Suppressor macrophage (primary cell): ENCODE measurements around the gene XNDC1N.
A peak's percentile ranks its signal among the peaks of the same experiment; 100 is the strongest.
"Not testable (repeated sequence)": the region's sequence is repeated elsewhere in the genome, so short reads cannot be mapped to it uniquely, and the experiment has no call there.

Experiments used
- DNase-seq, 4 experiments: peaks; one replicate each; pipeline ENCODE4 v3.0.0-alpha.2; 2020 to 2022

Gene XNDC1N

DNA sequence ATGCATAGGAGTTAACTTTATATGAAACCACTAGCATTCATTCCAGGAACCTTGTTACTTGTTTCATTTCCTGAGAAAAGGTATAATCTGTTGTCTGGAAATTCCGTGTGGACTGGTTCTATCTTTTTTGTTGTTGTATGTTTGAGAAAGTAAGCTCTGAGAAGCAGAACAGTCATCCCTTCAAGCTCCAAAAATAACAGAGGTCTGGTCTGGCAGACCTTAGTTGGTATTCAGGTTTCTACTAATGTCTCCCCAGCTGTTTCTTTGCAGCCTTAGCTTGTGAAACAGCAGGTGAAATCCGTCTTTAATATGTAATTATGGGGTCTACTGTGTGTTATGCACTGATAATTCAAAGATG, 2.8 kb upstream of the XNDC1N start:
- no peak for DNase-seq

- DNase-seq = no peak
Measured at GRCh38 chr11:71930556-71931244, 2.3 kb upstream of the XNDC1N start.

GRCh38 chr11:71929491-71929890, 1.1 kb upstream of the XNDC1N start:
- DNase-seq = no peak

- peak; percentile 95 to 99 (median 98) for DNase-seq
Measured at GRCh38 chr11:71928737-71929443, 496 bp upstream of the XNDC1N start, which contains the start of gene RNF121. RNF121 (plus strand) TSS chr11:71929046; CDS start chr11:71929062, 16 bp downstream.

DNA sequence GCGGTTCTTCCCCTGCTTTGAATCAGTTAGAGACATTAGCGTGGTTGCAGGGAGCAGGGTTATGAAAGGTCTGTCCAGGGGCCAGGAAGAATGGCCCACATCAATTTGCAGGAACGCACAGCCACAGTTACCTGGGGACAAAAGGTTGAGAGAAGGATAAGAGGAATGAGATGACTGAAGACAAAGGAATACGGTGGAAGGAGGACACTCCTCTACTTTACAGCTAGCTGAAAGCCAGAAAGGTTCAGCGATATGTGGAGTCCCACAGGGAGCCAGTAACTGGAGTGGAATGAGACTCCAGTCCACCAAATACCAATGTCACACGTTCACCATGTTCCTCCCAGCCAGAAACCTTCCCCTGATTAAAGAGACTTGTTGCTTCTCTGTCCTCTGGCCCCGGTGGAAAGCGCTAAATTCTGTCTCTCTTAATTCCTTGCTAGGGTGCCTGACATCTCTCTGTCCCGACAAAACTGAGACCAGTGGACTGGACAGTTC, 10.7 kb downstream of the XNDC1N start:
- no peak for DNase-seq

- no peak for DNase-seq
Measured at GRCh38 chr11:71914617-71915189, 13.7 kb downstream of the XNDC1N start.

DNA sequence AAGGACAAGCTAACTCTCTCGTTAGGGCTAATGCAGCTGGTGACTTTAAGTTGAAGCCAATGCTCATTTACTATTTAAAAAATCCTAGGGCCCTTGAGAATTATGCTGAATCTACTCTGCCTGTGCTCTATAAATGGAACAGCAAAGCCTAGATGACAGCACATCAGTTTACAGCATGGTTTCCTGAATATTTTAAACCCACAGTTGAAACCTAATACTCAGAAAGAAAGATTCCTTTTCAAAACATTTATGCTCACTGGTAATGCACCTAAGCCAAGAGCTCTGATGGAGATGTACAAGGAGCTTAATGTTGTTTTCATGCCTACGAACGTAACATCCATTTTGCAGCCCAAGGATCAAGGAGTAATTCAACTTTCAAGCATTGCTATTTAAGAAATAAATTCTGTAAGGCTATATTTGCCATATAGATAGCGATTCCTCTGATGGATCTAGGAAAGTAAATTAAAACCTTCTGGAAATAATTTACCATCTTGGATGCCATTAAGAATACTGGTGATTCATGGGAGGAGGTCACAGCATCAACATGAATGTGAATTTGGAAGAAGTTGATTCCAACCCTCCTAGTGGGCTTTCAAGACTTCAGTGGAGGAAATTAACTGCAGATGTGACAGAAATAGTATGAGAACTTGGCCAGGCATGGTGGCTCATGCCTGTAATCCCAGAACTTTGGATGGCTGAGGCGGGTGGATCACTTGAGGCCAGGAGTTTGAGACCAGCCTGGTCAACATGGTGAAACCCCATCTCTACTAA, 14.5 kb downstream of the XNDC1N start:
- DNase-seq = no peak

GRCh38 chr11:71911986-71912340, 16.4 kb downstream of the XNDC1N start:
- DNase-seq = not testable (repeated sequence)

DNA sequence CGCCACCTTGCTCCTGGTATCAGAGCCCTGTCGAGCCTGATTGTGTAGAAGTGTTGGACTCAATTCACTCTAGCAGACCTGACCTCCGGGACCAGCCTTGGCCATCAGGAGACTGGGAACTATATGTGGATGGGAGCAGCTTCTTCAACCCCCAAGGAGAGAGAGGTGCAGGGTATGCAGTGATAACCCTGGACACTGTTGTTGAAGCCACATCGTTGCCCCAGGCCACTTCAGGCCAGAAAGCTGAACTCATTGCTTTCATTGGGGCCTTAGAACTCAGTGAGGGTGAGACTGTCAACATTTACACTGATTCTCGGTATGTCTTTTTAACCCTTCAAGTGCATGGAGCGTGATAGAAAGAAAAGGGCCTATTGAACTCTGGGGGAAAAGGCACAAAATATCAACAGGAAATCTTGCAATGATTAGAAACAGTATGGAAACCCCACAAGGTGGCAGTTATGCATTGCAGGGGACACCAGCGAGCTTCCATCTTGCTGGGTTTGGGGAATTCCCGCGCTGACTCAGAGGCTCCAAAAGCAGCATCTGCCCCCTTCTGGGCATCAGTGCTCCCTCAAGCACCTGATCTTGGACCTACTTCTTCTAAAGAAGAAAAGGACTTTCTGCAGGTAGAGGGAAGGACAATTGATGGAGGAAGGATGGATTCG, 16.9 kb downstream of the XNDC1N start:
- DNase-seq = peak in 1 of 4 experiments; percentile 6

DNA sequence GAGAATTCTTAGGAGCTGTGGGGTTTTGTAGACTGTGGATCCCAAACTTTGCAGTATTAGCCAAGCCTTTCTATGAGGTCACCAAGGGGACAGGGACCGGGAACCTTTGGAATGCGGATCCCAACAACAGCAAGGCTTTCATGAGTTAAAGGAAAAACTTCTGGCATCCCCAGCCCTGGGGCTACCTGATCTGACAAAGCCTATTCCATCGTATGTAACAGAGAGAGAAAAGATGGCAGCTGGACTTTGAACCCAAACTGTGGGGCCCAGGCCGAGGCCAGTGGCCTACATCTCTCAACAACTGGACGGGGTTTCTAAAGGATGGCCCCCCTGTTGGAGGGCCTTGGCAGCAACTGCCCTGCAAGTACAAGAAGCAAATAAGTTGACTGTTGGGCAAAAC, 17.6 kb downstream of the XNDC1N start:
- DNase-seq = not testable (repeated sequence)

GRCh38 chr11:71908218-71908617, 20.2 kb downstream of the XNDC1N start:
- DNase-seq = no peak

DNA sequence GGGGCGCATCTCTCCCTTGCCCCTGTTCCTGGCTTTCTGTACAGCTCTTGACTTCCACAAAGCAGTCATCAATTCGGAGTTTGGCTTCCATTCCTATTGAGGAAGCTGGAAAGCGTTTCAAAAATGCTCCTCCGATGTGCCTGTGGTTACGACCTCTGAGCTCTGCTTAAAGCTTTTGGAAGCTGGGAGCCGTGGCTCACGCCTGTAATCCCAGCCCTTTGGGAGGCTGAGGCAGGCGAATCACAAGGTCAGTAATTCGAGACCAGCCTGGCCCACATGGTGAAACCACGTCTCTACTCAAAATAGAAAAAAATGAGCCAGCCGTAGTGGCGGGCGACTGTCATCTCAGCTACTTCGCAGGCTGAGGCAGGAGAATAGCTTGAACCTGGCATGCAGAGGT, 27.3 kb downstream of the XNDC1N start:
- not testable (repeated sequence) for DNase-seq

- DNase-seq = no peak
Measured at GRCh38 chr11:71895961-71896360, 32.4 kb downstream of the XNDC1N start.

- DNase-seq = not testable (repeated sequence)
Measured at GRCh38 chr11:71889181-71889872, 39.1 kb downstream of the XNDC1N start.

DNA sequence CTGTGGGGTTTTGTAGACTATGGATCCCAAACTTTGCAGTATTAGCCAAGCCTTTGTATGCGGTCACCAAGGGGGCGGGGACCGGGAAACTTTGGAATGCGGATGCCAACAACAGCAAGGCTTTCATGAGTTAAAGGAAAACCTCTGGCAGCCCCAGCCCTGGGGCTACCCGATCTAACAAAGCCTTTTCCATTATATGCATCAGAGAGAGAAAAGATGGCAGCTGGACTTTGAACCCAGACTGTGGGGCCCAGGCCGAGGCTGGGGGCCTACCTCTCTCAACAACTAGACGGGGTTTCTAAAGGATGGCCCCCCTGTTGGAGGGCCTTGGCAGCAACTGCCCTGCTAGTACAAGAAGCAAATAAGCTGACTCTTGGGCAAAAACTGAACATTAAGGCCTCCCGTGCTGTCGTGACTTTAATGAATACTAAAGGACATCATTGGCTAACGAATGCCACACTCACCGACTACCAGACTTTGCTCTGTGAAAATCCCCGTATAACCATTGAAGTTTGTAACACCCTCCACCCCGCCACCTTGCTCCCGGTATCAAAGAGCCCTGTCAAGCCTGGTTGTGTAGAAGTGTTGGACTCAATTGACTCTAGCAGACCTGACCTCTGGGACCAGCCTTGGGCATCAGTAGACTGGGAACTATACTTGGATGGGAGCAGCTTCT, 39.9 kb downstream of the XNDC1N start:
- DNase-seq = not testable (repeated sequence)

DNA sequence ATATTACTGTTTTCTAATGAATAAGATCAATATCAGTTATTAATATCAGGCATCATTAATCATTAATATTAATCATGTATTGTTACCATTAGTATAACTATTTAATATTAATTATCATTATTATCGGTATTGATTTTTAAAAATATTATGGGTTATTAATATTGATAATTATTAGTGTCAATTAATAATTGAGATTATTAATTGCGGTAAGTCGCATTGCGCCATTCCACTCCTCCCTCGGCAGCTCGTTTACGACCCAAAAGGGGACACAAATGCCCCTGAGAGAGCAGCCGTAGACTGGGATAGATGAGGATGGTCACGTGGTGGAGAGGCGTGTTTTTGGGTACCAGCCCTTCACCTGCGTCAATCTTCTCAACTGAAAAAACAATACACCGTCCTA, 42.6 kb downstream of the XNDC1N start:
- DNase-seq = not testable (repeated sequence)
